Kidney epithelial cell (primary cell): ENCODE results near the gene TSC22D4. TPM values are rescaled to one million over a fixed set of nuclear protein-coding genes. Genes with fewer than 3 reads are reported as not detected.

Experiments used
- DNase-seq: peaks from one replicate; pipeline ENCODE4 v3.0.0-alpha.2; 2010; ENCODE audit warnings: low read depth
- H3K27me3 ChIP-seq: 2 replicates; pipeline ENCODE4 v1.6.0; 2011; ENCODE audit warnings: low read length; ENCODE audit not compliant: control insufficient read depth, insufficient read depth
- H3K36me3 ChIP-seq: 2 replicates; pipeline ENCODE4 v1.5.1; 2011; ENCODE audit warnings: low read length; ENCODE audit not compliant: control insufficient read depth, insufficient read depth
- H3K4me3 ChIP-seq: 2 replicates; pipeline ENCODE4 v1.5.1; 2011; ENCODE audit warnings: low read depth, mild to moderate bottlenecking, control low read depth, low read length
- CTCF ChIP-seq: IDR thresholded peaks from 2 replicates; pipeline ENCODE4 v1.5.1; 2011; ENCODE audit warnings: mild to moderate bottlenecking, moderate library complexity, low read length, control low read depth, inconsistent platforms; ENCODE audit not compliant: insufficient read depth, poor library complexity, severe bottlenecking
- total RNA-seq: library from RNA; depleted of rRNA; stranded (reverse); fragments of >200 nt; gene quantifications from 2 replicates; pipeline ENCODE4 v1.2.3, GENCODE V29; 2015

TSC22D4 gene
- total RNA-seq, 1 donor from 2014 or later = 41.6 TPM

GRCh38 chr7:100493476-100494264 lies 14.7 kb upstream of the TSC22D4 start:
- H3K27me3 ChIP-seq = peaks cover 3% of the 10 kb centered on the region
- TF ChIP-seq CTCF = no peak
- DNase-seq = no peak
- H3K4me3 ChIP-seq = peak overlapping the region; percentile 13
- no peaks in the 10 kb centered on the region for H3K36me3 ChIP-seq

GRCh38 chr7:100492738-100493475 lies 13.9 kb upstream of the TSC22D4 start:
- peak overlapping the region; percentile 13 for H3K4me3 ChIP-seq
- no peak for DNase-seq
- no peak for TF ChIP-seq CTCF
- H3K36me3 ChIP-seq = no peaks in the 10 kb centered on the region
- H3K27me3 ChIP-seq = peaks cover 3% of the 10 kb centered on the region

GRCh38 chr7:100491192-100491578 lies 12.2 kb upstream of the TSC22D4 start:
- Histone ChIP-seq H3K27me3 (peaks cover 3% of the 10 kb centered on the region), H3K36me3 (no peaks in the 10 kb centered on the region), H3K4me3 (no peak overlapping the region)
- no peak for TF ChIP-seq CTCF
- no peak for DNase-seq

DNA sequence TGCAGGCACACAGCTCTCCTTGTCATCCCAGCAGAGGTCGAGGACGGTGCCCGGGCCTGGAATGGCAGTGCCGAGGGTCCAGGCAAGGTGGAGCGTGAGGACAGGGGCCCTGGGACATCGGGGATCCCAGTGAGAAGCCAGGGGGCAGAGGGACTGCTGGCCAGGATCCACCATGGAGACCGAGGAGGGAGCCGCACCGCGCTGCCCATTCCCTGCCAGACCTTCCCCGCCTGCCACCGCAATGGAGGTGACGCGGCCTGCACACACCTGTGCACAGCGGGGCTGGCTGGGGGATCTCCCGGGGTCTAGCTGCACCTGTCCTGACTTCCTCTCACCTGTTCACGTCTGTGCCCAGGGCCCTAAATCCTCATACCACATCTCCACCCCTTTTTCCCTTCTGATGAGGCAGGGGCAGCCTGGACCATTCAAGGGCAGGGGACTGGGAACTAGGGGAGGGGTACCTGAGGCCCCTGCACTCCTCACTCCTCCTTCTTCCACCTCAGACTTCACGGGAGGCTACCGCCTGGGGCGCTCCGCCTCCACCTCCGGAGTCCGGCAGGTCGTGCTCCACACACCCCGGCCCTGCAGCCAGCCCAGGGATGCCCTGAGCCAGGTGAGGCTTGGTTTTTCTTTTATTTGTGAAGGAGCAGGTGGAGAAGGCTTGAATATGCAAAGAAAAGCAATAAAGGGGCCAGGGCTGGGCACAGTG lies 11.6 kb upstream of the TSC22D4 start:
- Histone ChIP-seq H3K27me3 (peaks cover 3% of the 10 kb centered on the region), H3K4me3 (no peak overlapping the region), H3K36me3 (no peaks in the 10 kb centered on the region)
- no peak for TF ChIP-seq CTCF
- no peak for DNase-seq

DNA sequence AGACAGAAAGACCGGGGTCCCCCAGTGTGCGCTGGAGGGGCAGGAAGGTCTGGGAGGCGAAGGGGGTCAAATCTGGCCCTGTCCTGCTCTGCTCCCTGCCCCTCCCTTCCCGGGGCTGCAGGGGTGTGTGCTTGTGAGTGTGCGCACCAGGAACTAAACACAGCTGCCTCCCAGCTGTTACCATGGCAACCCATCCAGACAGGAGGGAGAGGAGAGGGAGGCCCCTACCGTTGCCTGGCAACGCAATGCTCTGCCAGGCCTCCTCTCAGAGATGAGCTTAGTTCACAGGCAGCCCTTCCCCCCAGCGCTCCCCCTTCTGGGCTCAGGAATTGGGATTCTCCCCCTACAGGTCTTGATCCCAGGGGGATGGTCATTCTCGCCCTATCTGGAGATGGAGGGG lies 10.8 kb upstream of the TSC22D4 start:
- no peaks in the 10 kb centered on the region for H3K36me3 ChIP-seq
- H3K27me3 ChIP-seq = peaks cover 3% of the 10 kb centered on the region
- H3K4me3 ChIP-seq = no peak overlapping the region
- peak; percentile 69 for DNase-seq
- TF ChIP-seq CTCF = no peak
